Activated CD4-positive, CD25-positive, alpha-beta regulatory T cell treated with anti-CD3 and anti-CD28 coated beads, Interleukin-2, amount 50 U/mL, for 24 hours (primary cell): Measurements from ENCODE around the gene NR2C2.
A peak's percentile ranks its signal among the peaks of the same experiment; 100 is the strongest.
"Not testable (repeated sequence)": the region's sequence is repeated elsewhere in the genome, so short reads cannot be mapped to it uniquely, and the experiment has no call there.

ENCODE experiments used
- ATAC-seq, 2 donors: fragments of 150-1000 bp; cut with Tn5 transposase; one replicate each; pipeline ENCODE4 v1.10.0; 2021; ENCODE audit warnings: mild to moderate bottlenecking in 1 of 2, moderate library complexity in 1 of 2

Gene NR2C2

DNA sequence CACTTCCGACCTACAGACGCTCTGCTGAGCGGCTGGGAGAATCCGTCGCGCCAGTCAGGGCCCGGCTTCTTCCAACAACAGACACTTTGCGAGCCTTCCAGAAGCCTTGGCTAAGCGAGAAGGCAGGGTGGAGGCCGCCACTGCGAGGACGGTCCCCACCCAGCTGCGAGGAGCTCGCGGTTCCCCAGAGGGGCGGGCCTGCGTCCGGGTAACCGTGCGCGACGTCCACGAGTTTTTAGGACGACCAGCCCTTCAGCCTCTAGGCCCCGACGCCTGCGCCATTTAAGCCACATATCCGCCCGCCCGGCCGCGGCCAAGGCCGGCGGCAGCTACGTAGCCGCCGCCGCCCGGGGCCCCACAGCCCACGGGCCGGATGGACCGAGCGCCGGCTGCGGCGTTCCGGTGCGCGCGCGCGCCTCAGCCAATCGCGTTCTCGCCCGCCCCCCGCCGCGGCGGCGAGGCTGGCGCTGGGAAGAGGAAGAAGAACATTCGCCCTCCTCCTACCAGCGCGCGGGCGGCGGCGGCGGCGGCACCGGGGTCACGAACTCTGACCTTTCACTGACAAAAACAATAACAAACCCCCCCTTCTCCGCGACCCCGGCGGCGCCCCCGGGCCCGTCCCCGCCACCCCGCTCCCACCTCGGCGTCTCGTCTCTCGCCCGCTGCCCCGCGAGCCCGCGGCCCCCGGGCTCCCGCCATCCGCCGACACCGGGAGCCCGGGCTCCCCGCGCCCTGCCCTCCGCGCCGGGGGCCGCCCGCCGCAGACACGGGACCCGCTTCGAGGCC is at the start of gene NR2C2:
TSS of gene NR2C2 (plus strand) at position 484 of the 786 bp plus-strand sequence. CDS start 56,332 bp downstream, outside the sequence.
- ATAC-seq = peak; percentile 72 to 73

- ATAC-seq = no peak
Measured at GRCh38 chr3:14898929-14899328, 48.5 kb upstream of the NR2C2 start.

- no peak for ATAC-seq
Measured at GRCh38 chr3:14899993-14900618, 47.3 kb upstream of the NR2C2 start.

GRCh38 chr3:14900881-14901873 is 46.2 kb upstream of the NR2C2 start:
- no peak for ATAC-seq

GRCh38 chr3:14902719-14903118 is 44.7 kb upstream of the NR2C2 start:
- ATAC-seq = no peak

- not testable (repeated sequence) for ATAC-seq
Measured at GRCh38 chr3:14903501-14903900, 43.9 kb upstream of the NR2C2 start.

DNA sequence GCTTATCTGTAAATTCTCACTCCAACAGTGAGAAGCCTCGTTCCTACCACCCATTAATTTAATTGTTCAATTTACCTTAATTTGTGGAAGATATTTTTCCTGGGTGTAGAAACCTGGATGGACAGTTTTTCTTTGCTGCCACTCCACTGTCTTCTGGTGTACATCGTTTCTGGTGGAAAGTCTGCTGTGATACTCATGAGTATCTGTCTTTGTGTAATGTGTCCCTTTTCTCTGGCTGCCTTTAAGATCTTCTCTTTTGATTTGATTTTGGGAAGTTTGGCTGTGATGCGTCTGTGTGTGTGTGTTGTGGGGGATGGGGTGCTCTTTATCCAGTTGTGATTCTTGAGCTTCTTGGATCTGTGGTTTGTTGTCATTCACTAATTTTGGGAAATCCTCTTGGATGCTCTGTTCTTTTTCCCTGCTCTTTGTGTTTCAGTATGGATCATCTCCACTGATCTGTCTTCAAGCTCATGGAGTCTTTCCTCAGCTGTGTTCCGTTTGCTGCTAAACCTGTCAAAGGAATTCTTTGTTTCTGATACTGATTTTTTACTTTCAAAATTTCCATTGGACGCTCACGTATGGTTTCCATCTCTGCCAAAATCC is 42.2 kb upstream of the NR2C2 start:
- no peak for ATAC-seq

DNA sequence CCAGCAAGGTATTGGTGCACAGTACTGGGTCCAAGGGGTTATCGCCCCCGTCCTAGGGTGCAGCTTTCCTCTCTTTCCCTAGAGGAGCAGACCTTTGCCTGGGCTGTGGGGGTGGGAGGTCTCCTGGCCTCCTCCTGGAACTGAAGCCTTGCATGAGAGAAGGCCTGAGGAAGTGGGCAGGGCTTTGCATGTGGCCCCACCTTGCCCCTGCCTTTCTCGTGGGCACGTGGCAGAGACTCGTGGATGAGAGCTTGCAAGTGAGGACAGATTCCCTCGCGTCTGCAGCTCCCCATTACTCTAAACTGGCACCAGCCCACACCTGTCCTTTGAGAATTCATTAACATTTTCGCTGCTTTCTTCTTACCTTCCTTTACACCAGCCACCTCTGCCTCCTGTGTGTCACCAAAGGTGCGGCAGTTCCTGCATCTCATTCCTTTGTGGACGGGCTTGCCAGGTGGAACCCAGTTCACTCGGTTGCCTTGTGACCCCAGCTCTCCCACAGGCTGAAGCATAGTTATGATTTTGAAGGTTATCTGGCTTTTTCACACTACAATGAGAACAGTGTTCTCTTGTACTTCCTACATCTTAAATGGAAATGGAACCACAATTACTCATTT is 40.9 kb upstream of the NR2C2 start:
- no peak for ATAC-seq

- ATAC-seq = no peak
Measured at GRCh38 chr3:14907043-14907966, 40.1 kb upstream of the NR2C2 start.

- ATAC-seq = no peak
Measured at GRCh38 chr3:14909250-14909649, 38.1 kb upstream of the NR2C2 start.

DNA sequence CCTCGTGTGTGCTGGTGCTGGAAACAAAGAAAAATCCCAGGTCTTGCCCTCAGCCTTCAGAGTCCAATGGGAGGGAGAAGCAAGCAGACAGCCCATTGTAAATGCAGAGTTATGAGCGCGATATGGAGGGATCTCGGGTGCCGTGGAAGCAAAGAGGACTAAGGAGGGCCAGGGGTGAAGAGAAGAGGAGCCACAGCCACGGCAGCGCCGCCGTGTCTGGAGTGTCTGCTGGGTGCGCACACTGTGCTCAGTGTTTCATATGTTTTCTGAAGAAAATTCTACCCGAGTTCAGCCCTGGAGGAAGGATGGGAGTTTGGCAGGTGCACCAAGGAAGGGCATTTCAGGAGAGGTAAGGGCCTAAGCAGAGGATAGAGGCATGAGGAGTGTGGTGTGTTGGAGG is 35.7 kb upstream of the NR2C2 start:
- no peak for ATAC-seq

DNA sequence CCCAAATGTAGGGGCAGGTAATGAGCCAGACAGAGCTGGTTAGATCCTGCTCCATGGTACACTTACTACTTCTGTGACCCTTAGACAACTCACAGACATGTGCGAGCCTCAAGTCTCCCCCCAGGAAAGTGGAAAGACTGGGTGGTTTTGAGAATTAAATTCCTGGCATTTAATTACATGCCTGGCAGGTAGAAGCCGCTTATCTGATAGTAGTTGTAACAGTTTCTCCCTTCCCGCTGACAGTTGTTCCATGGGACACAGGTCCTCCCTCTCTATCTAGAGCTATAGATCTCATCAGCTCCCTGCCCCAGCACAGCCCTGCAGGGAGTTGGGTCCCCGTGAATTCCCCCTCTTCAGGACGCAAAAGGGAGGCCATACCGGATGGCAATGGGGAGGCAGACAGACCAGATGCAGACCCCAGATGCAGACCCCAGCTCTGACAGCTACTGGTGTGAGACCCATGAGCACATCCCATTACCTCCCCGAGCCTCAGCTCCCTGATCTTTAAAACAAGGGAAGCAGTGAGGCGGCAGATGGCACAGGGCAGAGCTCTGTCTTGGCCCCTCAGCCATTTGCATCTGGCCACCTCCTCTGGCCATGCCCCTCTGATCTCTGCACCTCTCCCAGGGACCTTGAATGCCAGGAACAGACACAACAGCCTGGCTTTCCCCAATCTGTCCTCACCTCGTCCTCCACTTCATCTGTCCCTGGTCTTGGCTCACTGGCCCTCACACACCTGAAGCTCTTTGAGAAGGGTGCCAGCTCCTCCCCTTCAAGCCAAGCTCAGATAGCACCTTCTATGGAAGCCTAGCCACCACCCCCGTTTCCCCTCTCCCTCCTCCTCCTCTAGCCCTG is 34.1 kb upstream of the NR2C2 start:
- ATAC-seq = no peak

- ATAC-seq = no peak
Measured at GRCh38 chr3:14913926-14914778, 33.2 kb upstream of the NR2C2 start.

- no peak for ATAC-seq
Measured at GRCh38 chr3:14914779-14915117, 32.6 kb upstream of the NR2C2 start.

GRCh38 chr3:14915636-14916222 is 31.7 kb upstream of the NR2C2 start:
- no peak for ATAC-seq

DNA sequence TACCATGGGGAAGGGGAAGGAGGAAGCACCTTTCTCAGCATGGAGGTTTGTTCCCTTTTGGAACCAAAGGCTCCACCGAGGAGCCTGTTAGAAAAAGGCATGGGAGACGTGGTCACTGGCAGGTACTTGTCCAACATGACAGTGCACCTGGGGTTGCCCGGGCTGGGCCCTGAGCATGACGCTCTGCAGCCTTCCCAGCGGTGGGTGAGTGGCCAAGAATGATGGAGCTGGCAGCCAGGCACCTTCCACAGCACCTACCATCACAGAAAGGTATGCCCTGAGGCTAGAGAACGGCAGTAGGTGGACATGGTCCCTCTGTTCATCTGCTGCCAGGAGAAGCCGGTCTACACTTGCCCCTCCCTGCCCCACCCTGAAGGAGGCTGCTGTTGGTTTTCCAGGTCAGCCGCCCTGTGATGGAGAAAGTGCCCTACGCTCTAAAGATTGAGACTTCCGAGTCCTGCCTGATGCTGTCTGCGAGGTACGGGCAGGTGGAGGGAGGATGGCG is 29.0 kb upstream of the NR2C2 start:
- ATAC-seq = no peak

DNA sequence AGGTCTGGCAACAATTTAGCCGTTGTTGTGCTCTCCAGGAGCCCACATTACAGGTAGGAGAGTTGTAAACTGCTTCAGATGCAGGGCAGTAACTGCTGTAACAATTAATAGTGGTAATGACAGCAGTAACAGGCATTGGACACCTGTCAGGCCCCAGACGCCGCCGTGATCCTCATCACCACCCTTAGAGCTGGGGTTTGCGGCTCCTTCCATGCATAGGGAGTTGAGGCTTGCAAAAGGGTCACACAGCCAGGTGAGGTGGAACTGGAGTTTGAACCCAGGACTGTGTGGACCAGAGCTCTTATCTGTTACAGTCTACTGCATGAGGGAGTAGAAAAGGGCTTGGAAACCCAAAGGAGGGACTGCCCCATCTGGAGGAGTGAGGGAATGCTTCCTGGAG is 26.8 kb upstream of the NR2C2 start:
- ATAC-seq = no peak

- peak; percentile 81 to 85 for ATAC-seq
Measured at GRCh38 chr3:14921034-14921616, 26.3 kb upstream of the NR2C2 start.
